ENCODE measurements around the gene AGPAT3.
A peak's percentile ranks its signal among the peaks of the same experiment; 100 is the strongest.

Gene AGPAT3

GRCh38 chr21:43917515-43918384, 52.7 kb downstream of the AGPAT3 start:
- TF ChIP-seq CTCF (IDR thresholded peaks at IDR 0.05; ENCODE audit: poor library complexity, severe bottlenecking) = no peak
- Histone ChIP-seq H3K27me3 (ENCODE audit: insufficient read depth, poor library complexity, severe bottlenecking) (no peaks in the 10 kb centered on the region), H3K27ac (ENCODE audit: poor library complexity, severe bottlenecking) (no peak overlapping the region), H3K9me3 (ENCODE audit: severe bottlenecking) (no peaks in the 10 kb centered on the region), H3K36me3 (ENCODE audit: low read depth) (no peaks in the 10 kb centered on the region), H3K4me1 (ENCODE audit: insufficient read depth, poor library complexity, severe bottlenecking) (peaks cover 2% of the 10 kb centered on the region), H3K4me3 (ENCODE audit: severe bottlenecking) (no peak overlapping the region)
- no peak for DNase-seq (ENCODE audit: low spot score)
- peak; percentile 60; the same call in 1 of the 3 replicates for ATAC-seq (ENCODE audit: low read depth)

GRCh38 chr21:43918385-43918947, 53.4 kb downstream of the AGPAT3 start:
- DNase-seq (ENCODE audit: low spot score) (no peak), ATAC-seq (ENCODE audit: low read depth) (no peak)
- no peak for TF ChIP-seq CTCF (IDR thresholded peaks at IDR 0.05; ENCODE audit: poor library complexity, severe bottlenecking)
- no peaks in the 10 kb centered on the region for H3K36me3 ChIP-seq (ENCODE audit: low read depth)
- no peak overlapping the region for H3K4me3 ChIP-seq (ENCODE audit: severe bottlenecking)
- peaks cover 2% of the 10 kb centered on the region for H3K4me1 ChIP-seq (ENCODE audit: insufficient read depth, poor library complexity, severe bottlenecking)
- no peaks in the 10 kb centered on the region for H3K27me3 ChIP-seq (ENCODE audit: insufficient read depth, poor library complexity, severe bottlenecking)
- no peak overlapping the region for H3K27ac ChIP-seq (ENCODE audit: poor library complexity, severe bottlenecking)
- H3K9me3 ChIP-seq (ENCODE audit: severe bottlenecking) = no peaks in the 10 kb centered on the region

DNA sequence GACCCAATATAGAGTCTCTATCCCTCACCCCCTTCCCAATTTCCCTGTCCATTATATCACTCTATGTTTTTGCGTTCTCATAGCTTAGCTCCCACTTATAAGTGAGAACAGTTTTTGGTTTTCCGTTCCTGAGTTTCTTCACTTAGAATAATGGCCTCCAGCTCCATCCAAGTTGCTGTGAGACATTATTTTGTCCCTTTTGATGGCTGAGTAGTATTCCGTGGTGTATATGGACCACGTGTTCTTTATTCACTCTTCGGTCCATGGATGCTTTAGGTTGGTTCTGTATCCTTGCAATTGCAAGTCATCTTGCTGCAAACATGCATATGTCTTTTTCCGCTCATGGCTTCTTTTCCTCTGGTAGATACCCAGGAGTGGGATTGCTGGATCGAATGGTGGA, 54.3 kb downstream of the AGPAT3 start:
- no peak overlapping the region for H3K27ac ChIP-seq (ENCODE audit: poor library complexity, severe bottlenecking)
- DNase-seq (ENCODE audit: low spot score) = no peak
- H3K27me3 ChIP-seq (ENCODE audit: insufficient read depth, poor library complexity, severe bottlenecking) = no peaks in the 10 kb centered on the region
- H3K4me1 ChIP-seq (ENCODE audit: insufficient read depth, poor library complexity, severe bottlenecking) = peaks cover 2% of the 10 kb centered on the region
- no peaks in the 10 kb centered on the region; the same call in 1 of the 2 replicates for H3K36me3 ChIP-seq (ENCODE audit: low read depth)
- no peak overlapping the region for H3K4me3 ChIP-seq (ENCODE audit: severe bottlenecking)
- ATAC-seq (ENCODE audit: low read depth) = no peak
- H3K9me3 ChIP-seq (ENCODE audit: severe bottlenecking) = no peaks in the 10 kb centered on the region
- TF ChIP-seq CTCF (IDR thresholded peaks at IDR 0.05; ENCODE audit: poor library complexity, severe bottlenecking) = no peak

DNA sequence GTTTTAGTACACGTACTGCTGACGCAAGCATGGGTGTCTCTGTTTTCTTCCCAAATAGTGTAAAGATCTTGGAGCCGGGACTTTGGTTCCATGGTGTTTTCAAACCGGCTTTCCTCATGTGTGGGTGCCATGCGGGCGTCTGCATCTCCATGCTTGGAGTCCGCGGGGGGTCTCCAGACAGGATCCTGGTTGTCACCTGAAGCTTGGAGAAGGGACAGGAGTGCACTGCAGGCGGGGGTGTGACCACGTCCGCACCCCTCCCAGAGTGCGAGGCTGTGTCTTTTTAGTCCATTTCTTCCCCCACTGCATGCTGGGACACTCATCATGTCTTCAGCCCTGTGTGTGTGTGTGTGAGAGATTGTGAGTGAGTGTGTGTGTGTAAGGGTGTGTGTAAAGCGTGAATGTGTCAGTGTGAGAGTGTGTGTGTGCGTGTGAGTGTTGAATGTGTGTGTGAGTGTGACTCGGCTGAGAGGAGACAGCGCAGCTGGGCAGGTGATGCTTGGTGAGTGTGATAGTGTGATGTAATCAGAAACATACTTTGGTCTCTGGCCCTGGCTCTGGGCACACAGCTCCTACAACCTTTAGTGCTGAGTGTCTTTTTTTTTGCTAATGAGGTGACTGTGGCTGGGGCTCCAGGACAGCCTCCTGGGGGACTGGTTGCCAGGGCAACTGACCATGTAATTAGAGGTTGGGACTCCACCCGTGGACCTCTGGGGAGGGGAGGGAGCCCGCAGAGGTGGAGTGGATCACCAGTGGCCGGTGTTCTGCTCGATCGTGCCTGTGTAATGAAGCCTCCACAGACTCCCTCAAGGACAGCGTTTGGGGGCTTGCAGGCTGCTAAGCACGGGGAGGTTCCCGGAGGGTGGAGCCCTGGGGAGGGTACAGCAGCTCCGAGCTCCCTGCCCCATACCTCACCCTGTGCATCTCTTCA, 55.1 kb downstream of the AGPAT3 start:
- DNase-seq (ENCODE audit: low spot score) = no peak
- Histone ChIP-seq H3K9me3 (ENCODE audit: severe bottlenecking) (no peaks in the 10 kb centered on the region), H3K27me3 (ENCODE audit: insufficient read depth, poor library complexity, severe bottlenecking) (no peaks in the 10 kb centered on the region), H3K4me1 (ENCODE audit: insufficient read depth, poor library complexity, severe bottlenecking) (peaks cover 2% of the 10 kb centered on the region), H3K36me3 (ENCODE audit: low read depth) (no peaks in the 10 kb centered on the region; the same call in 1 of the 2 replicates), H3K4me3 (ENCODE audit: severe bottlenecking) (no peak overlapping the region), H3K27ac (ENCODE audit: poor library complexity, severe bottlenecking) (no peak overlapping the region)
- no peak for TF ChIP-seq CTCF (IDR thresholded peaks at IDR 0.05; ENCODE audit: poor library complexity, severe bottlenecking)
- no peak for ATAC-seq (ENCODE audit: low read depth)

Measured in RWPE2 (cell line).